Cardiac fibroblast (primary cell): ENCODE measurements around the gene UAP1.

ENCODE experiments used
- DNase-seq, 2 donors: peaks; one replicate each; pipeline versions ENCODE4 v3.0.0 to v3.0.0-alpha.2; 2010; ENCODE audit warnings: low read depth in 2 of 2
- H3K4me3 ChIP-seq, 2 donors: replicated peaks in 1 of 2; 1 replicate in 1 of 2; 2 replicates in 1 of 2; pipeline ENCODE4 v1.5.1; 2011; ENCODE audit warnings: low read depth in 2 of 2, low read length in 2 of 2, mild to moderate bottlenecking in 2 of 2, moderate library complexity in 1 of 2
- TF ChIP-seq, protein P1 (sequence below): IDR thresholded peaks from one replicate; pipeline ENCODE4 v1.5.1; 2011; ENCODE audit warnings: low read depth, mild to moderate bottlenecking, low read length, inconsistent platforms

The UAP1 gene

DNA sequence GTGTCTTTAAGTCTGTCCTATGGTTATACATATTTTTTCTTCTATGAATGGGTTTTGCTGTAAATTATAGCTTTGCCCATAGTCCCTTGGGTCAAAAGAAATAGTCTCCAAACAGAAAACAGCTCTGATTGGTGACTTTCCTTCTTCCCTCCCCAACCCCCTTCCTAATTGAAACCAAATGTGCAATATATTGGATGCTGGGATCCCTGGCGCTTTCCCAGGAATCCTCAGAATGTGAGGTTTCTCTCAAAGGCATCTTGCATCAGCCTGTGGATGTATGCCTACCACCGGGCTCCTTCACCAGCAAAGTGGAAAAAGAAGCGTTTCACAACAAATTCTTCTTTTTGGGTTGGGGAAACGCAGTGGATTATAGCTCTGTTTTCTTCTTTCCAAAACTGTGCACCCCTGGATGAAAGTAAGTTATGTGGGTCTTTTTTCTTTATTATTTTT is 70.7 kb downstream of the UAP1 start, which contains the start of gene DDR2:
DDR2 (plus strand) TSS at position 248 of the 450 bp plus-strand sequence. CDS start 86,600 bp downstream, outside the sequence.
- peak; percentile 92 to 98 for DNase-seq
- TF ChIP-seq, protein P1, sequence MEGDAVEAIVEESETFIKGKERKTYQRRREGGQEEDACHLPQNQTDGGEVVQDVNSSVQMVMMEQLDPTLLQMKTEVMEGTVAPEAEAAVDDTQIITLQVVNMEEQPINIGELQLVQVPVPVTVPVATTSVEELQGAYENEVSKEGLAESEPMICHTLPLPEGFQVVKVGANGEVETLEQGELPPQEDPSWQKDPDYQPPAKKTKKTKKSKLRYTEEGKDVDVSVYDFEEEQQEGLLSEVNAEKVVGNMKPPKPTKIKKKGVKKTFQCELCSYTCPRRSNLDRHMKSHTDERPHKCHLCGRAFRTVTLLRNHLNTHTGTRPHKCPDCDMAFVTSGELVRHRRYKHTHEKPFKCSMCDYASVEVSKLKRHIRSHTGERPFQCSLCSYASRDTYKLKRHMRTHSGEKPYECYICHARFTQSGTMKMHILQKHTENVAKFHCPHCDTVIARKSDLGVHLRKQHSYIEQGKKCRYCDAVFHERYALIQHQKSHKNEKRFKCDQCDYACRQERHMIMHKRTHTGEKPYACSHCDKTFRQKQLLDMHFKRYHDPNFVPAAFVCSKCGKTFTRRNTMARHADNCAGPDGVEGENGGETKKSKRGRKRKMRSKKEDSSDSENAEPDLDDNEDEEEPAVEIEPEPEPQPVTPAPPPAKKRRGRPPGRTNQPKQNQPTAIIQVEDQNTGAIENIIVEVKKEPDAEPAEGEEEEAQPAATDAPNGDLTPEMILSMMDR, result no peak
- peak within 1 kb of the TSS; percentile 59 to 72 for H3K4me3 ChIP-seq

DNA sequence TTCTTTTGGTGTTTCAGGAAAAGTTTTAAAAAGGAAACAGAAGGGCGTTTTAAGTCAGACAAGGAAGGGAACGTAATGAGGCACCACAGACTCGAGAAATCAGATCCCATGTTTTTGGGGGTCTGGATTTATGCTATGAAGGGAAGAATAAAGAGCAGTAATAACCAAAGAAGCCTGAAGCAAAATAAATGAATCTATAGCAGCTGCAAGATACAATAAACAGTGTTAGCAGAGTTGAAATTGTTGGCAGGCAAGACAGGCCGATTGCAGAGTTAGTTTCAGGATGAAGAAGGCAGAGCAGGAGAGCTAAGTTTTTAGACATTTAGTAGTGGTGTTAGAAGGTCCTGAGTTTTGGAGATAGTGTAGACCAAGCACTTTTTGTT is 71.2 kb downstream of the UAP1 start:
- H3K4me3 ChIP-seq, result peak overlapping the region; percentile 59 to 72
- peak; percentile 49 to 55 for DNase-seq
- TF ChIP-seq, protein P1, result no peak

DNA sequence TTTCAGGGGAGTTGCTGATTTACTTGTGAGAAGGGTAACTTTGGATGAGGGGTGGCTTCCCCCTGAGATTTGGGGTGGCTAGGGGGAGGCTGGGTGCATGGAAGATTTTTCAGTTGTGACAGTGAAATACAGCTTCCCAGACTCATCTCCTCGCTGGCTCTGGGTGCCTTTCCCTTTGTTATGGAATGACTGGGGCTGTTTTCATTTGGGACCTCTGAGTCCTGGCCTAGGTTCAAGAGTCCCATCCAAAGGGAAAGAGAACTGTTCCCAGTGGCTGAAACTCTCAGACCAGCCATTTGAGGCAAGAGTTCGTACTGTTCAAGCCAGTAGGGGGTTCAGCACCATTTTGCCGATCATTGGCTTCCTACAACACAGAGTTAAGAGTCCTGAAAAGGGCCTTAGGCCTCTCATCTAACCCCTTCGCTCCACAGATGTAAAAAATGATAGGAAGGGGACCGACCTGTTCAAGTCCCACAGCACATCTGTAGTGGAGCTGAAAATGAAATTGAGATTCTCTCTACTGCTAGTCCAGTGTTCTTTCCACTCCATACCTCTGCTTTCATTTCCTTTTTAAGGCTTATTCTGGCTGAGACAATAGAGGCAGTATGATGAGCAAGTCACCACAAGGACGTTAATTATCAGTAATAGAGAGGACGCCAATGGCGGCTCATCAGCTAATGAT is 71.7 kb downstream of the UAP1 start:
- peak overlapping the region; percentile 59 to 72 for H3K4me3 ChIP-seq
- DNase-seq, result peak; percentile 56 to 70
- TF ChIP-seq, protein P1, result peak; percentile 36

DNA sequence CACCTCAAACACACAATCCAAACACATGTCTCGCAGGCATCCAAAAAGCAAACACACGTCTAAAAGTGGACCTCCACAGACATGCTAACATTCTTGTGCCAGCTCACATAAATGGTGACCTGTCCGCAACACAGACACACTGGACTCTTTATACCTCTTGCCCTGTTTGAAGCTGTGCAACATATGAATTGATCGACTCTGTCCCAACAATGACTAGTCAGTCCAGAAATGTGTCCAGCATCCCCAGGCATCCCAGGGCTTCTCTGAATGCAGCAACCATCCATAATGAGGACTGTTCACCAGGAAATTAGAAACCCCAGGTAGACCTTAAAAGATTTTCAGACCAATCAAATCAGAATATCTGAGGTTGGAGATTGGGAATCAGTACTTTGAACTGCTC is 73.9 kb downstream of the UAP1 start:
- H3K4me3 ChIP-seq, result peak overlapping the region in 1 of 2 donors; percentile 72
- DNase-seq, result no peak
- TF ChIP-seq, protein P1, result no peak

DNA sequence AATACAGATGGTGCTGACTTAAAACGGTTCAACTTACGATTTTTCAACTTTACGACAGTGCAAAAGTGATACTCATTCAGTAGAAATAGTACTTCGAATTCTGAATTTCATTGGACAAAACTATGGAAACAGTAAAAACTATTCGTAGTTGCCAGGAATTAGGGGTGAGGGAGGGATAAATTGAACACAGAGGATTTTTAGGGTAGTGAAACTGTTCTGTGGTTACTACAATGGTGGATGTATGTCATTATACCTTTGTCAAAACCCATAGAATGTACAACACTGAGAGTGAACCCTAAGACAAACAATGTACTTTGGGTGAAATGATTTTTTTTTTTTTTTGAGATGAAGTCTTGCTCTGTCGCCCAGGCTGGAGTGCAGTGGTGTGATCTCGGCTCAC is 78.2 kb downstream of the UAP1 start:
- TF ChIP-seq, protein P1, result no peak
- no peak for DNase-seq
- no peak overlapping the region for H3K4me3 ChIP-seq

DNA sequence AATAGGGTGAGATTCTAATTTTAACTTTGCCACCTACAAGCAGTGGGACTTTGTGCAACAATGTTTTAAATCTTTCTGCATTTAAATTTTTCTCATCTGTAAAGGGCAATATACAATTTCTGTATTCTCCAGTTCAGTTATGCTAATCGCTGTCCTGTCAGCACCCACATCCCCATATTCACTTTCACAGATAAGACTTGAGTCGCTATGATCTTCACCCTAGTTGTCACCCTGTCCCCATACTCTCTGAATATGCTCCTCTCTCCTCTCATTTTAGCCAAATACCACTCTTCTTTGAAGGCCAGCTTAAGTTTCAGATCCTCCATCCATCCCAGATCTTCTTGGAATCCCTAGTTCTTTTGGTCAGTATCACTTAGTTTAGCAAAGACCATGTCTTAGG is 79.6 kb downstream of the UAP1 start:
- no peak overlapping the region for H3K4me3 ChIP-seq
- TF ChIP-seq, protein P1, result no peak
- no peak for DNase-seq

DNA sequence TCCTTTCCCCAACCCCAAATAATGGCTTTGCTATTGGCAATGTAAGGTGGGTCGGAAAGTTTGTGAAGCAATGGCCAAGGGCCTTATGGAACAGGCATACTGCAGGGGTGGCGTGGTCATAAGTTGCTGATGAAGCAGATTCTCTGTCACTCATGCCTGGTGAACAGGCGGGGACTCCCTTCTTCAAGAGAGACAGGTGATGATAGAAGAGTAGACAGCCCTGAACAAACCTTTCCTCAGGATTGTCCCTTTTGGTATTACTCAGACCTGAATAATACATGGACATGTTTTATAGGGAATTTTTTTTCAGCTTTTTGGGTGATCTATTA is 83.4 kb downstream of the UAP1 start:
- DNase-seq, result no peak
- TF ChIP-seq, protein P1, result no peak
- no peak overlapping the region for H3K4me3 ChIP-seq
